Astrocyte (in vitro differentiated cells and primary cell): Measurements from ENCODE around the gene GGCT. TPM values are rescaled to one million over a fixed set of nuclear protein-coding genes. Genes with fewer than 3 reads are reported as not detected.
A peak's percentile ranks its signal among the peaks of the same experiment; 100 is the strongest.

ENCODE experiments used
- DNase-seq: peaks from one replicate; pipeline ENCODE4 v3.0.0-alpha.2; 2010; ENCODE audit warnings: low read depth
- FAIRE-seq: peaks from 2 replicates; lab custom pipeline; 2011; peaks lifted over from hg19 to GRCh38; lab: Jason Lieb, UNC
- H2AFZ ChIP-seq: 2 replicates; pipeline ENCODE4 v1.6.0; 2012; ENCODE audit warnings: low read depth, low read length, inconsistent platforms
- H3K27ac ChIP-seq: 2 replicates; pipeline ENCODE4 v1.5.1; 2011; ENCODE audit warnings: low read depth, low read length, inconsistent platforms
- H3K27me3 ChIP-seq: 2 replicates; pipeline ENCODE4 v1.6.0; 2011; ENCODE audit warnings: low read length, inconsistent platforms; ENCODE audit not compliant: insufficient read depth
- H3K36me3 ChIP-seq: 2 replicates; pipeline ENCODE4 v1.5.1; 2011; ENCODE audit warnings: low read length, inconsistent platforms; ENCODE audit not compliant: insufficient read depth
- H3K4me1 ChIP-seq: 2 replicates; pipeline ENCODE4 v1.5.1; 2011; ENCODE audit warnings: low read length, inconsistent platforms; ENCODE audit not compliant: insufficient read depth
- H3K4me2 ChIP-seq: 2 replicates; pipeline ENCODE4 v1.6.0; 2012; ENCODE audit warnings: low read length, inconsistent platforms
- H3K4me3 ChIP-seq: 2 replicates; pipeline ENCODE4 v1.5.1; 2011; ENCODE audit warnings: low read depth, mild to moderate bottlenecking, low read length, inconsistent platforms; ENCODE audit not compliant: insufficient read depth
- H3K79me2 ChIP-seq: 2 replicates; pipeline ENCODE4 v1.6.0; 2012; ENCODE audit warnings: mild to moderate bottlenecking, low read length, inconsistent platforms; ENCODE audit not compliant: insufficient read depth
- H3K9ac ChIP-seq: 2 replicates; pipeline ENCODE4 v1.6.0; 2012; ENCODE audit warnings: mild to moderate bottlenecking, low read length, inconsistent platforms
- H3K9me3 ChIP-seq: 2 replicates; pipeline ENCODE4 v1.5.1; 2012; ENCODE audit warnings: low read depth, mild to moderate bottlenecking, low read length, inconsistent platforms; ENCODE audit not compliant: insufficient read depth
- H4K20me1 ChIP-seq: 2 replicates; pipeline ENCODE4 v1.6.0; 2012; ENCODE audit warnings: low read length, inconsistent platforms; ENCODE audit not compliant: insufficient read depth
- H3K27ac Mint-ChIP-seq: one replicate; pipeline ENCODE4 v1.8.0; 2021; ENCODE audit warnings: mild to moderate bottlenecking, mixed read lengths; ENCODE audit not compliant: unreplicated experiment
- H3K27me3 Mint-ChIP-seq: one replicate; pipeline ENCODE4 v1.8.0; 2021; ENCODE audit warnings: low read depth, mixed read lengths; ENCODE audit not compliant: unreplicated experiment
- H3K36me3 Mint-ChIP-seq: one replicate; pipeline ENCODE4 v1.8.0; 2021; ENCODE audit warnings: low read depth, mixed read lengths; ENCODE audit not compliant: unreplicated experiment
- H3K4me1 Mint-ChIP-seq: one replicate; pipeline ENCODE4 v1.8.0; 2021; ENCODE audit warnings: low read depth, mixed read lengths; ENCODE audit not compliant: unreplicated experiment
- H3K4me3 Mint-ChIP-seq: one replicate; pipeline ENCODE4 v1.8.0; 2021; ENCODE audit warnings: mild to moderate bottlenecking, moderate library complexity, mixed read lengths; ENCODE audit not compliant: unreplicated experiment
- H3K9me3 Mint-ChIP-seq: one replicate; pipeline ENCODE4 v1.8.0; 2021; ENCODE audit warnings: mild to moderate bottlenecking, mixed read lengths; ENCODE audit not compliant: unreplicated experiment
- CTCF ChIP-seq: IDR thresholded peaks from 2 replicates; pipeline ENCODE4 v1.5.1; 2011; ENCODE audit warnings: low read depth, mild to moderate bottlenecking, inconsistent platforms, low read length, moderate library complexity; ENCODE audit not compliant: insufficient read depth
- EZH2 ChIP-seq: IDR thresholded peaks from 2 replicates; pipeline ENCODE4 v1.6.1; 2012; ENCODE audit warnings: mild to moderate bottlenecking, low read length, inconsistent platforms; ENCODE audit not compliant: insufficient read depth
- total RNA-seq: library from RNA; stranded (reverse); gene quantifications from 2 replicates; pipeline ENCODE4 v1.2.1, GENCODE V29; 2021

The GGCT gene
- total RNA-seq, 1 donor from 2014 or later, result 29.6 TPM

GRCh38 chr7:30467271-30467670 lies 37.4 kb downstream of the GGCT start:
- no peaks in the 10 kb centered on the region for H3K36me3 ChIP-seq
- no peaks in the 10 kb centered on the region for H3K9me3 ChIP-seq
- FAIRE-seq (no peak), DNase-seq (no peak)
- H2AFZ ChIP-seq, result no peak overlapping the region
- H4K20me1 ChIP-seq, result no peaks in the 10 kb centered on the region
- Mint-ChIP-seq H3K27me3 (no peaks in the 10 kb centered on the region), H3K9me3 (no peaks in the 10 kb centered on the region), H3K4me1 (peaks cover 54% of the 10 kb centered on the region), H3K4me3 (no peak overlapping the region), H3K27ac (no peak overlapping the region), H3K36me3 (peaks cover 2% of the 10 kb centered on the region)
- no peaks in the 10 kb centered on the region for H3K27me3 ChIP-seq
- no peak overlapping the region for H3K27ac ChIP-seq
- no peak overlapping the region for H3K9ac ChIP-seq
- no peak overlapping the region for H3K4me3 ChIP-seq
- TF ChIP-seq CTCF (no peak), EZH2 (no peak)
- H3K79me2 ChIP-seq, result peaks cover 26% of the 10 kb centered on the region
- peaks cover 33% of the 10 kb centered on the region for H3K4me1 ChIP-seq
- H3K4me2 ChIP-seq, result no peak overlapping the region

- peaks cover 19% of the 10 kb centered on the region for H3K79me2 ChIP-seq
- no peak for TF ChIP-seq EZH2
- TF ChIP-seq CTCF, result no peak
- Mint-ChIP-seq H3K36me3 (no peaks in the 10 kb centered on the region), H3K9me3 (no peaks in the 10 kb centered on the region), H3K27ac (no peak overlapping the region), H3K4me3 (no peak overlapping the region), H3K4me1 (peaks cover 47% of the 10 kb centered on the region), H3K27me3 (no peaks in the 10 kb centered on the region)
- no peak overlapping the region for H3K4me2 ChIP-seq
- no peaks in the 10 kb centered on the region for H4K20me1 ChIP-seq
- peaks cover 26% of the 10 kb centered on the region for H3K4me1 ChIP-seq
- H3K4me3 ChIP-seq, result no peak overlapping the region
- no peaks in the 10 kb centered on the region for H3K36me3 ChIP-seq
- DNase-seq (peak; percentile 72), FAIRE-seq (no peak)
- H3K9me3 ChIP-seq, result no peaks in the 10 kb centered on the region
- no peak overlapping the region for H3K27ac ChIP-seq
- H3K9ac ChIP-seq, result no peak overlapping the region
- no peak overlapping the region for H2AFZ ChIP-seq
- no peaks in the 10 kb centered on the region for H3K27me3 ChIP-seq
Measured at GRCh38 chr7:30466266-30466665, 38.4 kb downstream of the GGCT start.

- Mint-ChIP-seq H3K4me1 (peaks cover 43% of the 10 kb centered on the region), H3K27ac (no peak overlapping the region), H3K27me3 (no peaks in the 10 kb centered on the region), H3K9me3 (no peaks in the 10 kb centered on the region), H3K4me3 (no peak overlapping the region), H3K36me3 (no peaks in the 10 kb centered on the region)
- H3K27ac ChIP-seq, result no peak overlapping the region
- no peak for DNase-seq
- no peaks in the 10 kb centered on the region for H3K36me3 ChIP-seq
- no peaks in the 10 kb centered on the region for H4K20me1 ChIP-seq
- H2AFZ ChIP-seq, result no peak overlapping the region
- H3K4me2 ChIP-seq, result no peak overlapping the region
- H3K27me3 ChIP-seq, result no peaks in the 10 kb centered on the region
- no peak overlapping the region for H3K9ac ChIP-seq
- no peak overlapping the region for H3K4me3 ChIP-seq
- TF ChIP-seq CTCF (no peak), EZH2 (no peak)
- H3K9me3 ChIP-seq, result no peaks in the 10 kb centered on the region
- H3K4me1 ChIP-seq, result peaks cover 21% of the 10 kb centered on the region
- no peak for FAIRE-seq
- H3K79me2 ChIP-seq, result peaks cover 19% of the 10 kb centered on the region
Measured at GRCh38 chr7:30465811-30466180, 38.8 kb downstream of the GGCT start.
